Measurements from ENCODE around the gene CHCHD3. TPM values are rescaled to one million over a fixed set of nuclear protein-coding genes. Genes with fewer than 3 reads are reported as not detected.
"Not testable (repeated sequence)": the region's sequence is repeated elsewhere in the genome, so short reads cannot be mapped to it uniquely, and the experiment has no call there.

CHCHD3 gene
- total and polyA plus RNA-seq, 9 of the 15 experiments (the other 6 are each of a cell fraction or from before 2014, with no cell fraction given) = 66.2 to 279 (median 204) TPM

DNA sequence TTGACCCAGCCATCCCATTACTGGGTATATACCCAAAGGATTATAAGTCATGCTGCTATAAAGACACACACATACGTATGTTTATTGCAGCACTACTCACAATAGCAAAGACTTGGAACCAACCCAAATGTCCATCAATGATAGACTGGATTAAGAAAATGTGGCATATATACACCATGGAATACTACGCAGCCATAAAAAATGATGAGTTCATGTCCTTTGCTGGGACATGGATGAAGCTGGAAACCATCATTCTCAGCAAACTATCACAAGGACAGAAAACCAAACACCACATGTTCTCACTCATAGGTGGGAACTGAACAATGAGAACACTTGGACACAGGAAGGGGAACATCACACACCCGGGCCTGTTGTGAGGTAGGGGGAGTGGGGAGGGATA lies 179.6 kb downstream of the CHCHD3 start:
- FAIRE-seq; in situ Hi-C loops (cut with MboI); H3K79me2 ChIP-seq (ENCODE audit: control insufficient read depth, insufficient read depth, low read length); H4K20me1 ChIP-seq (replicated peaks; ENCODE audit: control insufficient read depth, insufficient read depth, low read length); H3K4me1 ChIP-seq (replicated peaks in 1 of 2; ENCODE audit: control insufficient read depth in 2 of 2, insufficient read depth in 2 of 2, low read length in 2 of 2); BruUV-seq (replicated peaks); H3K9ac ChIP-seq (ENCODE audit: insufficient read depth in 1 of 2, low read depth in 2 of 2, low read length in 2 of 2); DNase-seq (ENCODE audit: extremely low read depth in 1 of 4, low spot score in 3 of 4); intact Hi-C loops (cut with micrococcal nuclease); H3K4me3 ChIP-seq; H3K9me3 ChIP-seq (replicated peaks; ENCODE audit: control insufficient read depth, insufficient read depth, low read depth, low read length); POLR2A ChIA-PET; H3K27ac ChIP-seq (ENCODE audit: extremely low read depth, low read depth, low read length); H3K4me2 ChIP-seq (ENCODE audit: insufficient read depth, low read length); H3K27me3 ChIP-seq (ENCODE audit: control insufficient read depth in 2 of 2, insufficient read depth in 2 of 2, low read length in 2 of 2); H3K9me1 ChIP-seq (ENCODE audit: control insufficient read depth, insufficient read depth, low read length); CTCF ChIA-PET (ENCODE audit: low intra/inter-chr PET ratio); H2AFZ ChIP-seq (ENCODE audit: low read depth, low read length); ATAC-seq: not testable (repeated sequence)
- 97% methylated on average over 3 of the region's 3 CpGs for WGBS (ENCODE audit: insufficient coverage, low coverage, missing lambda C conversion rate)
- H3K36me3 ChIP-seq (ENCODE audit: control insufficient read depth, insufficient read depth, low read length) = peaks cover 12% of the 10 kb centered on the region
- peak; percentile 57 for TF ChIP-seq ZNF146 (CRISPR knock-in tag; IDR thresholded peaks at IDR 0.05; ENCODE audit: unreplicated experiment)

DNA sequence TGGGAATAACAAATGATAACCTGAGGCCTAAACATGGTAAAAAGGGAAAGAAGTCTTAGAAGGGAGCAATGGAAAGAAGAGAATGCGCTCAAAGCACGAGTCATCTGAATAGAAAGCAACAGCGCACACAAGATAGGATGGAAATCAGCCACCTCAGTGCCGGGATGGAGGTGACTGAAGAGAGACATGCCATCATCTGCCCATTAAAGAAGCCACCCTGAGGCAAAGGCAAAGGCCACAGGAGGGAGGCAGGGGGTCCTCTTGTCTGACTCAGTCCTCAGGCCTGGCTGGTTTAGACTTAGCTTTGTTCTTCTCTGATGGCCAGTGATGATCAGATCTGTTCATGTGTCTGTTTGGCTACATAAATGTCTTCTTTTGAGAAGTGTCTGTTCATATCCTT lies 180.6 kb downstream of the CHCHD3 start:
- H3K9me1 ChIP-seq (ENCODE audit: control insufficient read depth, insufficient read depth, low read length) = no peaks in the 10 kb centered on the region
- 80% methylated on average over 4 of the region's 4 CpGs for WGBS (ENCODE audit: insufficient coverage, low coverage, missing lambda C conversion rate)
- peaks cover 6% of the 10 kb centered on the region; the same call in 1 of the 3 replicates for H3K79me2 ChIP-seq (ENCODE audit: control insufficient read depth, insufficient read depth, low read length)
- no peaks in the 10 kb centered on the region for H3K27me3 ChIP-seq (ENCODE audit: control insufficient read depth in 2 of 2, insufficient read depth in 2 of 2, low read length in 2 of 2)
- ATAC-seq (no peak), FAIRE-seq (no peak), DNase-seq (ENCODE audit: extremely low read depth in 1 of 4, low spot score in 3 of 4) (no peak)
- no peaks in the 10 kb centered on the region for H3K9me3 ChIP-seq (replicated peaks; ENCODE audit: control insufficient read depth, insufficient read depth, low read depth, low read length)
- no peak overlapping the region for H3K9ac ChIP-seq (ENCODE audit: insufficient read depth in 1 of 2, low read depth in 2 of 2, low read length in 2 of 2)
- peaks cover 13% of the 10 kb centered on the region for H3K36me3 ChIP-seq (ENCODE audit: control insufficient read depth, insufficient read depth, low read length)
- no peaks in the 10 kb centered on the region for H3K4me1 ChIP-seq (replicated peaks in 1 of 2; ENCODE audit: control insufficient read depth in 2 of 2, insufficient read depth in 2 of 2, low read length in 2 of 2)
- intact Hi-C loops (cut with micrococcal nuclease) (no loop called here), in situ Hi-C loops (cut with MboI) (no loop called here)
- no peak overlapping the region for H2AFZ ChIP-seq (ENCODE audit: low read depth, low read length)
- no peak overlapping the region for H3K4me3 ChIP-seq
- POLR2A ChIA-PET = no interaction called here
- H4K20me1 ChIP-seq (replicated peaks; ENCODE audit: control insufficient read depth, insufficient read depth, low read length) = no peaks in the 10 kb centered on the region
- no peak for TF ChIP-seq ARHGAP35 (IDR thresholded peaks at IDR 0.05; ENCODE audit: partially characterized antibody)
- CTCF ChIA-PET (ENCODE audit: low intra/inter-chr PET ratio) = no interaction called here
- H3K27ac ChIP-seq (ENCODE audit: extremely low read depth, low read depth, low read length) = no peak overlapping the region
- H3K4me2 ChIP-seq (ENCODE audit: insufficient read depth, low read length) = no peak overlapping the region
- no TSS peak for BruUV-seq (replicated peaks)

All from K562 (cell line).